Esophagus muscularis mucosa (tissue), 4 donors: ENCODE results near the gene DDX24. TPM values are rescaled to one million over a fixed set of nuclear protein-coding genes. Genes with fewer than 3 reads are reported as not detected.

Experiments used
- DNase-seq: peaks from one replicate; pipeline ENCODE4 v3.0.0-alpha.2; 2017; ENCODE audit errors: extremely low spot score
- H3K27ac ChIP-seq, 4 donors: fragments of 200-600 bp; sonication (generic); replicated peaks in 1 of 4; 1 replicate in 3 of 4; 2 replicates in 1 of 4; pipeline ENCODE4 v1.5.1; 2016 to 2019; ENCODE audit warnings: mild to moderate bottlenecking in 1 of 4
- H3K27me3 ChIP-seq, 4 donors: fragments of 200-600 bp; sonication (generic); one replicate each; pipeline versions ENCODE4 v1.5.1 to v1.6.0; 2016 to 2019
- H3K36me3 ChIP-seq, 4 donors: fragments of 200-600 bp; sonication (generic); one replicate each; pipeline ENCODE4 v1.5.1; 2016 to 2019
- H3K4me1 ChIP-seq, 4 donors: fragments of 200-600 bp; sonication (generic); one replicate each; pipeline ENCODE4 v1.5.1; 2016 to 2019
- H3K4me3 ChIP-seq, 4 donors: fragments of 200-600 bp; sonication (generic); 1 replicate in 2 of 4; 2 replicates in 2 of 4; pipeline ENCODE4 v1.5.1; 2016 to 2019; ENCODE audit warnings: mild to moderate bottlenecking in 4 of 4, moderate library complexity in 1 of 4
- H3K9me3 ChIP-seq, 4 donors: fragments of 200-600 bp; sonication (generic); 1 replicate in 3 of 4; 2 replicates in 1 of 4; pipeline ENCODE4 v1.5.1; 2016 to 2019
- EP300 ChIP-seq: sonication (generic); formaldehyde crosslinking; IDR thresholded peaks from one replicate; pipeline ENCODE4 v1.6.1; 2017; ENCODE audit warnings: antibody characterized with exemption
- POLR2A ChIP-seq: fragments of 450-650 bp; IDR thresholded peaks from one replicate; pipeline ENCODE4 v1.6.1; 2017; ENCODE audit warnings: antibody characterized with exemption, moderate library complexity, mild to moderate bottlenecking, low read depth
- POLR2AphosphoS5 ChIP-seq, 2 donors: sonication (generic); formaldehyde crosslinking; IDR thresholded peaks; one replicate each; pipeline ENCODE4 v1.6.1; 2017; ENCODE audit warnings: antibody characterized with exemption in 2 of 2
- WGBS: methylation state at CpG from one replicate; pipeline ENCODE4 v1.1.5; 2018; 5-methylcytosine and 5-hydroxymethylcytosine counted together
- intact Hi-C: fragments of 100-400 bp; cut with DNase I; formaldehyde crosslinking; loops from one replicate; pipeline ENCODE4 v1.15.1; 2023
- total RNA-seq, 4 donors: library from RNA; depleted of rRNA; stranded (reverse); fragments of >200 nt; gene quantifications; one replicate each; pipeline versions ENCODE4 v1.1.0 to v1.2.1, GENCODE V29; 2016
- TF ChIP-seq, protein P1 (sequence below), 3 experiments: fragments of 200-600 bp in 2 of 3; fragments of 450-650 bp in 1 of 3; sonication (generic) in 2 of 3; IDR thresholded peaks; one replicate each; pipeline ENCODE4 v1.5.1; 2017 to 2019; ENCODE audit warnings: antibody characterized with exemption in 3 of 3, mild to moderate bottlenecking in 2 of 3, moderate library complexity in 1 of 3

DDX24 gene
- total RNA-seq, 4 donors from 2014 or later, result 142 to 215 (median 176) TPM

DNA sequence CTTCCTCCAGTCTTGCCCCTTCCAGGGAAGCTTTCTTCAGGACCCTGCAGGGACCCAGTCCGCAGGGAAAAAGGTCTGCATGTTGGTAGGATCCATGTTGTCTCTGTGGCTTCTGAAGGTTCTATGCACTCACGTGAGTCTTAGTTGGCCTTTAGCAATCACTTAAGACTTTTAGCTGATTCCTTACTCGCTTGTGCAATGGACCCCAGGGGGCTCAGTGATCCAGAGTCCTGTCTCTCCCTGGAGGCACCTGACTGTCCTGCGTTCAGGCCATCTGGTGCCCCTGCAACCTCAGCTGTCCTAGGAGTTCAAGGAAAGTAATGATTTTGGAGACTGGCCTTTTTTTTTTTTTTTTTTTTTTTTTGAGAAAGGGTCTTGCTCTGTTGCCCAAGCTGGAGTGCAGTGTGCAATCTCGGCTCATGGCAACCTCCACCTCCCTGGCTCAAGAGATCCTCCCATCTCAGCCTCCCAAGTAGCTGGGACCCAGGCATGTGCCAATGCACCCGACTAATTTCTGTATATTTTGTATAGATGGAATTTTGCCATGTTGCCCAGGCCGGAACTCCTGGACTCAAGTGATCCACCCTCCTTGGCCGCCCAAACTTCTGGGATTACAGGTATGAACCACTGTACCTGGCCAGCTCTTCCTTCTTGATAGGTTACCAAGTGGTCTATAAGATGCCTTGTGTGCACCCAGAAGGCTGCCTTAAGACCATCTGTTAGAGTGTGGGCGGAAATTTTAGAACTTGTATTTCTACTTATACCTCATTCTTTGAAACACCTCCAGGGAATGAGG lies 43.8 kb upstream of the DDX24 start:
- 91% methylated on average over 9 of the region's 9 CpGs for WGBS
- H3K36me3 ChIP-seq, result peaks cover 0 to 10% (median 7%) of the 10 kb centered on the region in 4 donors
- H3K27ac ChIP-seq, result no peak overlapping the region
- no peaks in the 10 kb centered on the region for H3K27me3 ChIP-seq
- H3K4me1 ChIP-seq, result peaks cover 0 to 14% (median 13%) of the 10 kb centered on the region in 4 donors
- peak; percentile 89 for DNase-seq
- intact Hi-C loops, result loop anchor here (5.0 kb wide), 1 partner anchor 42 kb away; the partner anchor contains the start of genes DDX24 and IFI27L1
- no peak overlapping the region for H3K4me3 ChIP-seq
- peaks cover 0 to 15% (median 12%) of the 10 kb centered on the region in 4 donors for H3K9me3 ChIP-seq
- TF ChIP-seq POLR2A (no peak), EP300 (no peak), POLR2AphosphoS5 (IDR thresholded peaks at IDR 0.05) (no peak)
- TF ChIP-seq, protein P1, sequence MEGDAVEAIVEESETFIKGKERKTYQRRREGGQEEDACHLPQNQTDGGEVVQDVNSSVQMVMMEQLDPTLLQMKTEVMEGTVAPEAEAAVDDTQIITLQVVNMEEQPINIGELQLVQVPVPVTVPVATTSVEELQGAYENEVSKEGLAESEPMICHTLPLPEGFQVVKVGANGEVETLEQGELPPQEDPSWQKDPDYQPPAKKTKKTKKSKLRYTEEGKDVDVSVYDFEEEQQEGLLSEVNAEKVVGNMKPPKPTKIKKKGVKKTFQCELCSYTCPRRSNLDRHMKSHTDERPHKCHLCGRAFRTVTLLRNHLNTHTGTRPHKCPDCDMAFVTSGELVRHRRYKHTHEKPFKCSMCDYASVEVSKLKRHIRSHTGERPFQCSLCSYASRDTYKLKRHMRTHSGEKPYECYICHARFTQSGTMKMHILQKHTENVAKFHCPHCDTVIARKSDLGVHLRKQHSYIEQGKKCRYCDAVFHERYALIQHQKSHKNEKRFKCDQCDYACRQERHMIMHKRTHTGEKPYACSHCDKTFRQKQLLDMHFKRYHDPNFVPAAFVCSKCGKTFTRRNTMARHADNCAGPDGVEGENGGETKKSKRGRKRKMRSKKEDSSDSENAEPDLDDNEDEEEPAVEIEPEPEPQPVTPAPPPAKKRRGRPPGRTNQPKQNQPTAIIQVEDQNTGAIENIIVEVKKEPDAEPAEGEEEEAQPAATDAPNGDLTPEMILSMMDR (IDR thresholded peaks at IDR 0.05), result no peak

DNA sequence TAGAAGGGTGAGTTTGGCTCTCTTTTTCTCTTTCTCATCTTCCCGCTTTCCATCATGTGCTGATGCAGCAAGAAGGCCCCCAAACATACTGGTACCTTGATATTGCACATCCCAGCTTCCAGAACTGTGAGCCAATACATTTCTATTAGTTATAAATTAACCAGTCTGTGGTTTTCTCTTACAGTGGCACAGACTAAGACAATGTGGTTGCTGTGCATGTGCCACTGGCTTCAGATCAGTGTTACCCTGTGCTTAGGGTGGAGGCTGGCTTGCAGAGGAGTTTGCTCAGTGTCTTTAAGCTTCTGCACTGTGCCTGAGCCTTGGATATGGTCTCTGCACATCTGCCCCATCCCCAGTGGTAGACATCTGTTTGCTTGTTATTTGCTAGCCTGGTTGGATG lies 42.9 kb upstream of the DDX24 start:
- H3K27ac ChIP-seq, result no peak overlapping the region
- intact Hi-C loops, result no loop called here
- WGBS, result 95% methylated on average over 1 of the region's 1 CpG
- no peaks in the 10 kb centered on the region for H3K27me3 ChIP-seq
- no peak for DNase-seq
- peaks cover 0 to 10% (median 7%) of the 10 kb centered on the region in 4 donors for H3K36me3 ChIP-seq
- H3K4me1 ChIP-seq, result peaks cover 0 to 8% (median 6%) of the 10 kb centered on the region in 4 donors
- TF ChIP-seq POLR2A (no peak), EP300 (no peak), POLR2AphosphoS5 (IDR thresholded peaks at IDR 0.05) (no peak)
- TF ChIP-seq, protein P1 (IDR thresholded peaks at IDR 0.05), result no peak
- H3K4me3 ChIP-seq, result no peak overlapping the region
- H3K9me3 ChIP-seq, result peaks cover 0 to 23% (median 19%) of the 10 kb centered on the region in 4 donors

DNA sequence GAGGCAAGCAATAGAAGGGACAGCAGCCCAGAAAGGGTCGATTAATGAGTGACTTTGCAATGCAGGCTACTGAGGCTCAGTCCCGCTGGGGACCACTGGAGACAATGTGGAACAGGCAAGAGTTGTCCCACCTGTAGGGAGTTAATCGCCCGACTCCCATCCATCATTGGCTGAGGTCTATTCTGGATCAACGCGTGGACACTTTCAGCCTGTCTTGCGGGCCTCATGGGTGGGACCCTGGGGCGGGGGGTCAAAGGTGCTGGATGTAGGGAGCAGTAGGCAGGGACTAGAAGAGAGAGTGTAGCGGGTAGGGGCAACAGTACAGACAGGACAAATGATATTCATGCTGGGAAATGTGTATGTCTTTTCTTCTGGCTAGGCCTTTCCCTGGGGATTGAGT lies 42.3 kb upstream of the DDX24 start:
- H3K27me3 ChIP-seq, result no peaks in the 10 kb centered on the region

DNA sequence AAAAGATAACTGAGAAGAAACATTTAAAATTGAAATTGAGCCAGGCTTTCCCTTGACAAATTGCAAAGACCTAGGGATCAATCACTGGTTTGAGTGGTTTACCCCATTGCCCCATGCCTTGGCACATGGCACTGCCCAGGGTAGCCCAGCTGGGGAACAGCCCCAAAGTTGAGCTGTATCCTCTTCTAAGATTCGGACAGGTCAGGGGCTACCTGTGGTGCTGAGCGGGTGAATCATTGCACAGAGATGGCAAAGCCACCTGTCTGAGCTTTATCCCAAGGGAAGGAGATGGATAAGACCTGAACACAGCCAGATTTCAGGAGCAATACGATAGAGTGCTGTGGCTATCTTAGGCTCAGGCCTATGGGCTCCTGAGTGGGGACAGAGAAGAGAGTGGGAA lies 41.4 kb upstream of the DDX24 start:
- peaks cover 0 to 23% (median 19%) of the 10 kb centered on the region in 4 donors for H3K9me3 ChIP-seq
- TF ChIP-seq POLR2AphosphoS5 (IDR thresholded peaks at IDR 0.05) (no peak), POLR2A (no peak), EP300 (no peak)
- TF ChIP-seq, protein P1 (IDR thresholded peaks at IDR 0.05), result no peak
- no peaks in the 10 kb centered on the region for H3K27me3 ChIP-seq
- no peaks in the 10 kb centered on the region for H3K4me1 ChIP-seq
- no peak overlapping the region for H3K27ac ChIP-seq
- DNase-seq, result no peak
- H3K4me3 ChIP-seq, result no peak overlapping the region
- H3K36me3 ChIP-seq, result peaks cover 0 to 6% (median 3%) of the 10 kb centered on the region in 4 donors
- intact Hi-C loops, result no loop called here
- WGBS, result 95% methylated on average over 3 of the region's 3 CpGs

More for the DNA sequence above, 42.3 kb upstream of the DDX24 start:
- TF ChIP-seq POLR2A, result no peak
- TF ChIP-seq POLR2AphosphoS5 (IDR thresholded peaks at IDR 0.05), result no peak
- TF ChIP-seq EP300, result no peak
- TF ChIP-seq, protein P1 (IDR thresholded peaks at IDR 0.05), result no peak
- peaks cover 0 to 23% (median 19%) of the 10 kb centered on the region in 4 donors for H3K9me3 ChIP-seq
- no peak overlapping the region for H3K4me3 ChIP-seq
- no peak for DNase-seq
- H3K36me3 ChIP-seq, result peaks cover 0 to 10% (median 7%) of the 10 kb centered on the region in 4 donors
- H3K4me1 ChIP-seq, result peaks cover 0 to 2% (median under 1%) of the 10 kb centered on the region in 4 donors
- 94% methylated on average over 9 of the region's 9 CpGs for WGBS
- no peak overlapping the region for H3K27ac ChIP-seq
- intact Hi-C loops, result no loop called here
